Suprapubic skin (tissue), 3 donors: ENCODE measurements around the gene LAMB4.

Experiments
- CTCF ChIP-seq, 2 donors: fragments of 200-600 bp in 1 of 2; fragments of 450-650 bp in 1 of 2; sonication (generic) in 1 of 2; IDR thresholded peaks; one replicate each; pipeline ENCODE4 v1.5.1; 2016 to 2019; ENCODE audit warnings: antibody characterized with exemption in 2 of 2, mild to moderate bottlenecking in 1 of 2, moderate library complexity in 1 of 2
- EP300 ChIP-seq: sonication (generic); formaldehyde crosslinking; IDR thresholded peaks from one replicate; pipeline ENCODE4 v1.6.1; 2017; ENCODE audit warnings: antibody characterized with exemption

- TF ChIP-seq CTCF (IDR thresholded peaks at IDR 0.05), result no peak
- no peak for TF ChIP-seq EP300
These were observed 57.4 kb downstream of the LAMB4 start for GRCh38 chr7:108072739-108073138.
